NCI-H146 treated with DMSO at 0.1 percent for 48 hours (cell line): Measurements from ENCODE around the gene DLG5.

Source experiments
- DNase-seq: peaks from one replicate; lab custom pipeline; 2025; ENCODE audit not compliant: unreplicated experiment; lab: John Stamatoyannopoulos, UW

The DLG5 gene

DNA sequence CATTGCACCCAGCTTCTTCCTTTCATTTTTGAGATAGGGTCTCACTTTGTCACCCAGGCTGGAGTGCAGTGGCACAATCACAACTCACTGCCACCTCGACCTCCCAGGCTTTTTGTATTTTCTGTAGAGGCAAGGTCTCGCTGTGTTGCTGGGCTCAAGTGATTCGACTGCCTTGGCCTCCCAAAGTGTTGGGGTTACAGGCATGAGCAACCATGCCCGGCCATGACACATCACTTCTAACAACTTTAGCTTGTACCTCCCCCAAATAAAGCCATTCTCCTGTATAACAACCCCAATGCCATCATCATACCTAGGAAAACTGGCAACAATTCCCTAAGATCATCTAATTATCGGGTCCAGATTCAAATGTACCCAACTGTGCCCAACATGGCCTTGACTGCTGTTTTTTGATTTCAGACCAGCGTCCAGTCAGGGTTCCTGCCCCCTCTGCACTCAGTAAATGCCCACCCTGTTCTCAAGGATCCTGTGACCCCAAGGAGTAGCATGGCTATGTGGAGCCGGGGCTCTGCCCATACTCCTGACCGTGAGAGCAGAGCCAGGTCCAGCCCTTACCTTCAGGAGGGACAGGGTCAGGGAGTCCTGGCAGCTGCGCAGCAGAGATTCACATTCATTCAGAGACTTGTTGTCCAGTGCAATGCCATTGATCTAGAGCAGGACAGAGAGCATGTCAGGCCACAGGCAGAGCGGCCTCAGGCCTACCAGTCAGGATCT lies 102.6 kb downstream of the DLG5 start:
- no peak for DNase-seq

GRCh38 chr10:77821551-77821950 lies 105.0 kb downstream of the DLG5 start:
- no peak for DNase-seq

GRCh38 chr10:77821036-77821435 lies 105.5 kb downstream of the DLG5 start:
- no peak for DNase-seq

DNA sequence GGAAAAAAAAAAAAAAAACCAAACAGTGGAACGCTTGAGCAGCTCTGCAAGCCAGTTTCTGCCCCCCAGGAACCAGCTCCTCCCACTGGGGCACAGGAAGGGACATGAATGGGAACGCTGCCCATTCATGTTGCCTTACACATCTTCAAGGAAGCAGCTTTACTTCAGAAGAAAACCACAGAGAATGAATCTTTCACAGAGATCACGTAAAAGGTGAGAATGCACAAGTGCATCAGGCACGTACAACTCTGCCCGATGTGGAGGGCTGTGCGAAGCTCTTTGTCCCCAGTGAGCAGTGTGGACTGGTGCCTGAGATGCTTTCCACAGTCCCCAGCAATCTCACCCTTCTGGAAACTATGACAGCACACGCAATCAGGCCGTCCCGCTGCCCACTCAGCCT lies 106.2 kb downstream of the DLG5 start:
- no peak for DNase-seq

GRCh38 chr10:77819210-77820112 lies 107.1 kb downstream of the DLG5 start:
- no peak for DNase-seq

DNA sequence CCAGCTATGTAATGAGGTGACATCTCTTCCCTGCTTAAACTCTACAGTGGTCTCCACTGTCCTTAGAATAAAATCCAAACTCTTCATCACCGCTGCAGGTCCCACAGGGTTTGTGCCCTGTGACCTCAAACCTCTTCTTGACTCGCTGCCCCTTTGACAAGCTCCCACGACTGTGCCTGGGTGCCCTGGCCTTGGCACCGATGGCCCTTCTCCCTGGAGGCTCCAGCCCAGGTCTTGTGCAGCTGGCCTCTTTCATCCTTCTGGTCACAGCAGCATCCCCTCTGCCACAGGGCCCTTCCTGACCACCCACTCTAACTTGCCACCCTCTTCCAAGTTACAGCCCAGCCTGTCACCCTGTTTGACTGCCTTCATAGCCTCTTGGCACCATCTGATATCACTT lies 108.2 kb downstream of the DLG5 start:
- DNase-seq = no peak

- DNase-seq = no peak
Measured at GRCh38 chr10:77817541-77817940, 109.0 kb downstream of the DLG5 start.

DNA sequence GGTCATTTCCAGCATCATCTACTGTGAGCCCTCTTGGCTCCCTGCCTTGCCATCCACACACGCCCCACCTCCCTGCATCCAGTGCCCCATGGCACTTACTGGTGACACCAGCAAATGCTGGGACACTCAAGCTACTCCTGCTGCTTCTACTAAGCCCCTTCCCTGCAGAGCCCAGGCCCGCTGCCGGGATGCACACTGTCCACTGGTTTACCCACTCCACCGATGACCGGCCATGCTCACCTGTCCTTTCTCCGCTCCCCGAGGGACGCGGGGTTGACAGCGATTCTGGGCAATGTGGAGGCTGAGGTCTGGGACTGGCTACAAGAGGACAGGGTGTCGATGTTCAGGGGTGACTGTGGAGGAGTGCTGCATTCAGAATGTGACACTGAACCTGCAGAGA lies 110.2 kb downstream of the DLG5 start:
- no peak for DNase-seq

- no peak for DNase-seq
Measured at GRCh38 chr10:77812741-77813140, 113.8 kb downstream of the DLG5 start.

DNA sequence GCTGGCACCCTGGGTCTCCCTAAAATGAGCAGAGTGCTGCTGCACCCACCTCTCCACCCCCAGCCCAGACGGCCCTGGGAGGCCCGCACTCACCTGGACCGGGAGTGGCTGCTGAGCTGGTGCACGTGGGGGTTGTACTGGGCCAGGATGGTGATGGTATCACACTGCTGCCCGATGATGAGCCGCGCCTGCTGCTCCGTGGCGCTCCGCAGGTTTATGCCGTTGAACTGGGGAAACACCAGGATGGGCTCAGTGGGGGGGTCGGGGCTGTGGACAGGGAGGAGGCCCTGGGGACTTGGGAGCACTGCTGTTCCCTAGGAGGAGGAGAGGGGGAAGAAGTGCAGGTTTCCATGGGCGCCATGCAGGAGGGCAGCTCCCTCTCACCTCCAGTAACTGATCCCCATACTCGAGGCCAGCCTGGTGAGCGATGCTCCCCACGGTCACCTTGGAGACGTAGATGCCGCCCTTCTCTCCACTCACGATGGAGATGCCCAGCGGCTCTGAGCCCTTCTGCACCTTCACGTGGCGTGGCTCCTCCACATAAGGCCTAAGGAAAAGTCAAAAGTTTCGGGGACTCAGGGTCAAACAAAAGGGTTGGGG lies 114.6 kb downstream of the DLG5 start:
- DNase-seq = no peak

GRCh38 chr10:77810446-77811335 lies 115.9 kb downstream of the DLG5 start:
- no peak for DNase-seq

DNA sequence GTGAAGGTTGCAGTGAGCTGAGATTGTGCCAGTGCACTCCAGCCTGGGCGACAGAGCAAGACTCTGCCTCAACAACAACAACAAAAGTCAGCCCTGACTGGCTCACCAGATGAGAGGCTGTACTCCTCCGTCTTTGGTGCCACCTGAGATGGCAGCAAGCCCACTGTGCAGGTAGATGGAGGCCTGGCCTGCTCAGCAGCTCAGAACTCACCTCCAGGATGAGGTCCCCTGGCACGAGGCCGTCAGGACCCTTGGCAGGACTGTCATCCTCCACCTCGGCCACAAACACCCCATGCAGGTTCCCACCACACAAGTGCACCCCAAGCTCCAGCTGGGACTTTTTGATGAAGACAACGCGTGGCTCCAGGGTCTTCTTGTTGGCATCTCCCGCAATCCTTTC lies 117.2 kb downstream of the DLG5 start:
- DNase-seq = no peak

- no peak for DNase-seq
Measured at GRCh38 chr10:77807706-77808105, 118.8 kb downstream of the DLG5 start.

- DNase-seq = no peak
Measured at GRCh38 chr10:77806511-77807157, 119.9 kb downstream of the DLG5 start.

GRCh38 chr10:77805676-77806075 lies 120.9 kb downstream of the DLG5 start:
- DNase-seq = no peak

DNA sequence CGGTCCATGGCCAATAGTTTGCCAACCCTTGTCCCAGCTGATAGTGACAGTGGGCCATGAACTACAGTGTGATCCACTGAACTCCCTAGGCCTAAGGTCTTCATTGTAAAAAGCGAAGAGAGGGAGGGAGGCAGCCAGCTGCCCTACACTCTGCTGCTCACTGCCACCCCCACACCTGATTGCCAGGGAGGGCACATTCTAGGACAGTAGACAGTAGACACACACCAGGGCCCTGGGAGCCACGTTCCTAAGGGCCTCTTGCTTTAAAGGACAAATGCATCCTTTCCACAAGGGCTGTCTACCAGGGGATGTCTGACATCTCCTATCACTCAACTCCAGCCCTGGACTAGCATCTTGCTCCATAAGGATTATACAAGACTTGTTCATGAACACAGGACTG lies 122.2 kb downstream of the DLG5 start:
- no peak for DNase-seq

DNA sequence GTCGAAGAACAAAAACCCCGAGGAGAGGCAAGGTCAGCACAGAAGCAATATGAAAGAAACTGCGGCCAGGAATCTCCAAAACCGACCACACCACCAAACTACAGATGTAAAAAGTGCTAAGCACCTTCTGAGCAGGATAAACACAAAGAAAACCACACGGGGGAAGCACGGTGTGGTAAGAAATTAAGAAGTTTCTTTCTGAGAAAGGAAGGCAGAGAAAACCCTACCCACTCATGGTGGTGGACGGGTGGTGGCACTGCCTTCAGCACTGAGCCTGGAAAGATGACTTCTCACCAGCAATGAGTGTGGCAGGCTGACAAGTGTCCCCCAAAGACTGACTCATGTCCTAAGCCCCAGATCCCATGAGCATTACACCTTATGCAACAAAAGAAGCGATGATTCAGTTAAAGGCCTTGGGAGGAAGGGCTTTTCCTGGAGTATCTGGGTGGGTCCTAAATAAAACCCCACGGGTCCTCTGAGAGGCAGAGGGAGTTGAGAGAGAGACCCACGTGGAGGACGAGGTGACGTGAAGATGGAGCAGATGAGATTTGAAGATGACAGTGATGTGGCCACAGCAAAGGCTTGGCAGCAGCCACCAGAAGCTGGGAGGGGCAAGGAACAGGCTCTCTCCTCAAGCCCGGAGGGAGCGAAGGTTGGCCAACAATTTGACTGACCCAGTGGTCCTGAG lies 124.9 kb downstream of the DLG5 start:
- no peak for DNase-seq

GRCh38 chr10:77800738-77801266 lies 125.8 kb downstream of the DLG5 start:
- no peak for DNase-seq

GRCh38 chr10:77800320-77800719 lies 126.2 kb downstream of the DLG5 start:
- DNase-seq = no peak

DNA sequence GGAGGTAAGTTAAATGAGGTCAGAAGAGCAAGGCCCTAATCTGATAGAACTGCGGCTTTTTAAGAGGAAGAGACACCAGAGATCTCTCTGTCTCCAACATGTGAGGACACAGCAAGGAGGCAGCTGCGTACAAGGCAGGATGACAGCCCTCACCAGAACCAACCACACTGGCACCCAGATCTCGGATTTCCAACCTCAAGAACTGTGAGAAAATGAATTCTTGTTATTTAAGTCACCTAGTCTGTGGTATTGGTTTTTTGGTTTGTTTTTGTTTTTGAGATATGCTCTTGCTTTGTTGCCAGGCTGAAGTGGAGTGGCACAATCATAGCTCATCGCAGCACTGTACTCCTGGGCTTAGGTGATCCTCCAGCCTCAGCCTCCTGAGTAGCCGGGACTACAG lies 127.2 kb downstream of the DLG5 start:
- DNase-seq = no peak
